MM.1S (cell line): ENCODE measurements around the gene GLRX3.

Experiments
- EZH2 ChIP-seq: fragments of 300-600 bp; sonication (generic); optimal IDR thresholded peaks from 2 replicates; pipeline ENCODE3; 2017; ENCODE audit warnings: low read depth, mild to moderate bottlenecking, antibody characterized with exemption, low read length, mixed read lengths
- EZH2phosphoT487 ChIP-seq: fragments of 300-600 bp; sonication (generic); IDR thresholded peaks from 2 replicates; pipeline ENCODE4 v1.6.1; 2018; ENCODE audit warnings: antibody characterized with exemption, low read length
- TF ChIP-seq, protein P1 (sequence below): fragments of 300-600 bp; sonication (generic); IDR thresholded peaks from 2 replicates; pipeline ENCODE4 v1.5.1; 2016; ENCODE audit warnings: antibody characterized with exemption, low read length, mixed read lengths

DNA sequence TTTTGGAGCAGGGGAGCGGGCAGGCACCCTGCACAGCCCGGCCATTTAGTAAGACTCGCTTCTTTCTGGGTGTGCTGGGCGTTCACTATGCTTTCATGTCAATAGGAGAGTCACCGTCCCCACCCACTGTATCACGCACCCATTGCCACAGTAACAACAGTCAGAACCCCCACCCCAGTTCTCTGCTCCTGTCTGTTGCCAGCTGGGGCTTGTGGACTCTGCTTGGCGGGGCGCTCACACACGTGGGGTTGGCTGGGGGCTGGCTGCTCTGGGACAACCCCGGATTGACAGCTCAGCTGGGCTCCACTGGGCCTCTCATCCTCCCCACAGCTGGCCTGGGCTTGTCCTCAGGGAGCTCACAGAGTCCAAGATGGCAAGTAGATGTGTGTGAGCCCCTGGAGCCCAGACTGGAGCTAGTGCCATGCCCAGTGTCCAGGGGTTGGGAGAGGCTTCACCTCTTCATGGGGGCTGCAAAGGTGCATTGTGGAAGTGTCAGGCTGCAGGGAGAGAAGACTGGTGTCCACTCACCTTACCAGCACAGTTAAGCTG is 59.6 kb downstream of the GLRX3 start:
- TF ChIP-seq, protein P1, sequence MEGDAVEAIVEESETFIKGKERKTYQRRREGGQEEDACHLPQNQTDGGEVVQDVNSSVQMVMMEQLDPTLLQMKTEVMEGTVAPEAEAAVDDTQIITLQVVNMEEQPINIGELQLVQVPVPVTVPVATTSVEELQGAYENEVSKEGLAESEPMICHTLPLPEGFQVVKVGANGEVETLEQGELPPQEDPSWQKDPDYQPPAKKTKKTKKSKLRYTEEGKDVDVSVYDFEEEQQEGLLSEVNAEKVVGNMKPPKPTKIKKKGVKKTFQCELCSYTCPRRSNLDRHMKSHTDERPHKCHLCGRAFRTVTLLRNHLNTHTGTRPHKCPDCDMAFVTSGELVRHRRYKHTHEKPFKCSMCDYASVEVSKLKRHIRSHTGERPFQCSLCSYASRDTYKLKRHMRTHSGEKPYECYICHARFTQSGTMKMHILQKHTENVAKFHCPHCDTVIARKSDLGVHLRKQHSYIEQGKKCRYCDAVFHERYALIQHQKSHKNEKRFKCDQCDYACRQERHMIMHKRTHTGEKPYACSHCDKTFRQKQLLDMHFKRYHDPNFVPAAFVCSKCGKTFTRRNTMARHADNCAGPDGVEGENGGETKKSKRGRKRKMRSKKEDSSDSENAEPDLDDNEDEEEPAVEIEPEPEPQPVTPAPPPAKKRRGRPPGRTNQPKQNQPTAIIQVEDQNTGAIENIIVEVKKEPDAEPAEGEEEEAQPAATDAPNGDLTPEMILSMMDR, result no peak
- no peak for TF ChIP-seq EZH2
- no peak for TF ChIP-seq EZH2phosphoT487
